B cell (primary cell): ENCODE measurements around the gene HSD17B1. TPM values are rescaled to one million over a fixed set of nuclear protein-coding genes. Genes with fewer than 3 reads are reported as not detected.
A peak's percentile ranks its signal among the peaks of the same experiment; 100 is the strongest.

Experiments
- ATAC-seq: fragments of 200-7000 bp; cut with Tn5 transposase; one replicate; pipeline ENCODE4 v1.10.0; 2021; ENCODE audit warnings: low read depth, mild to moderate bottlenecking, moderate number of reproducible peaks, moderate library complexity
- CTCF ChIA-PET: fragments of 350-600 bp; sonication (Branson Sonifier 250); formaldehyde crosslinking; loops from one replicate; lab custom pipeline; 2021; ENCODE audit warnings: antibody characterized with exemption, inconsistent platforms; lab: Charles Lee
- POLR2A ChIA-PET: fragments of 350-600 bp; sonication (Branson Sonifier 250); formaldehyde crosslinking; loops from one replicate; lab custom pipeline; 2021; ENCODE audit warnings: antibody characterized with exemption; lab: Charles Lee
- DNase-seq: peaks from one replicate; pipeline ENCODE4 v3.0.0; 2013
- H2AFZ ChIP-seq: 2 replicates; pipeline ENCODE4 v1.6.1; 2012; ENCODE audit warnings: mild to moderate bottlenecking, low read depth, low read length; ENCODE audit not compliant: insufficient read depth, poor library complexity, severe bottlenecking
- H3K27ac ChIP-seq, 2 donors: 1 replicate in 1 of 2; 2 replicates in 1 of 2; pipeline ENCODE4 v1.5.1; 2012 to 2013; ENCODE audit warnings: low read length in 2 of 2, mild to moderate bottlenecking in 2 of 2, moderate library complexity in 1 of 2
- H3K27me3 ChIP-seq, 4 experiments: fragments of 200-600 bp in 1 of 4; sonication (generic) in 1 of 4; replicated peaks in 1 of 4; 1 replicate in 2 of 4; 2 replicates in 2 of 4; pipeline versions ENCODE4 v1.6.1 to v1.7.0; 2013 to 2016; ENCODE audit warnings: low read length in 3 of 4, mild to moderate bottlenecking in 2 of 4, mixed read lengths in 1 of 4, moderate library complexity in 1 of 4; ENCODE audit not compliant: insufficient read depth in 4 of 4, control insufficient read depth in 3 of 4; ENCODE audit errors: control extremely low read depth in 1 of 4
- H3K36me3 ChIP-seq, 2 experiments: replicated peaks in 1 of 2; 1 replicate in 1 of 2; 2 replicates in 1 of 2; pipeline versions ENCODE4 v1.6.1 to v1.7.1; 2013; ENCODE audit warnings: low read length in 1 of 2; ENCODE audit not compliant: insufficient read depth in 2 of 2, control insufficient read depth in 1 of 2; ENCODE audit errors: control extremely low read depth in 1 of 2, extremely low read depth in 1 of 2
- H3K4me1 ChIP-seq, 2 donors: fragments of 200-600 bp in 1 of 2; sonication (generic) in 1 of 2; 1 replicate in 1 of 2; 2 replicates in 1 of 2; pipeline versions ENCODE4 v1.5.1 to v1.6.1; 2013 to 2017; ENCODE audit warnings: low read length in 2 of 2; ENCODE audit not compliant: control insufficient read depth in 2 of 2, insufficient read depth in 2 of 2
- H3K4me2 ChIP-seq: replicated peaks from 2 replicates; pipeline ENCODE3; 2012; ENCODE audit warnings: mild to moderate bottlenecking, low read depth, low read length; ENCODE audit not compliant: poor library complexity, severe bottlenecking
- H3K4me3 ChIP-seq, 5 experiments: fragments of 200-600 bp in 1 of 5; sonication (generic) in 1 of 5; 1 replicate in 3 of 5; 2 replicates in 2 of 5; pipeline versions ENCODE4 v1.5.1 to v1.7.0; 2011 to 2016; ENCODE audit warnings: low read length in 4 of 5, mild to moderate bottlenecking in 4 of 5, low read depth in 2 of 5, control low read depth in 1 of 5, moderate library complexity in 1 of 5; ENCODE audit not compliant: insufficient read depth in 1 of 5; ENCODE audit errors: control extremely low read depth in 1 of 5, extremely low read depth in 1 of 5
- H3K79me2 ChIP-seq: fragments of 200-600 bp; sonication (generic); one replicate; pipeline ENCODE4 v1.6.0; 2016; ENCODE audit warnings: low read length; ENCODE audit not compliant: control insufficient read depth, insufficient read depth
- H3K9ac ChIP-seq: fragments of 200-600 bp; sonication (generic); 2 replicates; pipeline ENCODE4 v1.6.1; 2017; ENCODE audit warnings: mild to moderate bottlenecking, low read length, moderate library complexity
- H3K9me3 ChIP-seq, 3 donors: one replicate each; pipeline versions ENCODE4 v1.6.1 to v1.7.1; 2013; ENCODE audit warnings: low read length in 2 of 3; ENCODE audit not compliant: control insufficient read depth in 2 of 3, insufficient read depth in 1 of 3; ENCODE audit errors: control extremely low read depth in 1 of 3
- H4K20me1 ChIP-seq: 2 replicates; pipeline ENCODE4 v1.6.0; 2012; ENCODE audit warnings: mild to moderate bottlenecking, low read length; ENCODE audit not compliant: insufficient read depth, control insufficient read depth, poor library complexity, severe bottlenecking
- H3K27ac Mint-ChIP-seq: one replicate; pipeline ENCODE4 v1.8.0; 2021; ENCODE audit warnings: mixed read lengths
- H3K27me3 Mint-ChIP-seq: one replicate; pipeline ENCODE4 v1.8.0; 2021; ENCODE audit warnings: mixed read lengths
- H3K4me1 Mint-ChIP-seq: one replicate; pipeline ENCODE4 v1.8.0; 2021; ENCODE audit warnings: mixed read lengths
- H3K4me3 Mint-ChIP-seq: one replicate; pipeline ENCODE4 v1.8.0; 2021; ENCODE audit warnings: mixed read lengths
- H3K9me3 Mint-ChIP-seq: one replicate; pipeline ENCODE4 v1.8.0; 2022; ENCODE audit warnings: mixed read lengths; ENCODE audit not compliant: insufficient read depth
- EZH2 ChIP-seq: IDR thresholded peaks from 2 replicates; pipeline ENCODE4 v1.6.1; 2012; ENCODE audit warnings: borderline replicate concordance, low read depth, mild to moderate bottlenecking, moderate library complexity, low read length; ENCODE audit not compliant: insufficient read depth, poor library complexity, severe bottlenecking
- WGBS: methylation state at CpG from one replicate; pipeline ENCODE4 v1.1.5; 2013; ENCODE audit warnings: missing lambda C conversion rate; ENCODE audit not compliant: insufficient coverage; 5-methylcytosine and 5-hydroxymethylcytosine counted together
- intact Hi-C: fragments of 100-400 bp; cut with micrococcal nuclease; formaldehyde crosslinking; loops from one replicate; pipeline ENCODE4 v1.10.0; 2022
- polyA plus RNA-seq: library from polyadenylated mRNA; depleted of rRNA; stranded (reverse); fragments of >200 nt; gene quantifications from 2 replicates; pipeline ENCODE4 v1.2.3, GENCODE V29; 2012
- total RNA-seq, 2 donors: library from RNA; stranded (reverse); fragments of 120-200 nt in 1 of 2; gene quantifications; 1 replicate in 1 of 2; 2 replicates in 1 of 2; pipeline versions ENCODE4 v1.2.3 to v1.2.4, GENCODE V29; 2013 to 2022
- TF ChIP-seq, protein P1 (sequence below): fragments of 200-600 bp; IDR thresholded peaks from one replicate; pipeline ENCODE4 v1.8.0; 2022; ENCODE audit warnings: antibody characterized with exemption, mild to moderate bottlenecking

Gene HSD17B1
- total and polyA plus RNA-seq, 2 donors (not counting 1 experiment from before 2014, with no cell fraction given): 1.3 to 3.3 TPM

- no peak overlapping the region for H3K9ac ChIP-seq
- H3K4me2 ChIP-seq: no peak overlapping the region
- no peak overlapping the region for H3K4me3 ChIP-seq
- Mint-ChIP-seq H3K4me3 (no peak overlapping the region), H3K27ac (no peak overlapping the region), H3K27me3 (no peaks in the 10 kb centered on the region), H3K9me3 (no peaks in the 10 kb centered on the region), H3K4me1 (peaks cover 12% of the 10 kb centered on the region)
- CTCF ChIA-PET: interaction anchor here (1.0 kb wide), 1 partner anchor 16 kb away, joined by 3 read pairs; no protein-coding TSS in a partner anchor
- no peak overlapping the region for H3K27ac ChIP-seq
- peaks cover 86% of the 10 kb centered on the region for H4K20me1 ChIP-seq
- H3K4me1 ChIP-seq: no peaks in the 10 kb centered on the region
- ATAC-seq (no peak), DNase-seq (no peak)
- POLR2A ChIA-PET: interaction anchor here (0.7 kb wide), 1 partner anchor 221 kb away, joined by 3 read pairs; no protein-coding TSS in a partner anchor
- H3K27me3 ChIP-seq: no peaks in the 10 kb centered on the region
- peaks cover 1 to 42% of the 10 kb centered on the region in 2 experiments for H3K36me3 ChIP-seq
- no peak overlapping the region for H2AFZ ChIP-seq
- TF ChIP-seq, protein P1, sequence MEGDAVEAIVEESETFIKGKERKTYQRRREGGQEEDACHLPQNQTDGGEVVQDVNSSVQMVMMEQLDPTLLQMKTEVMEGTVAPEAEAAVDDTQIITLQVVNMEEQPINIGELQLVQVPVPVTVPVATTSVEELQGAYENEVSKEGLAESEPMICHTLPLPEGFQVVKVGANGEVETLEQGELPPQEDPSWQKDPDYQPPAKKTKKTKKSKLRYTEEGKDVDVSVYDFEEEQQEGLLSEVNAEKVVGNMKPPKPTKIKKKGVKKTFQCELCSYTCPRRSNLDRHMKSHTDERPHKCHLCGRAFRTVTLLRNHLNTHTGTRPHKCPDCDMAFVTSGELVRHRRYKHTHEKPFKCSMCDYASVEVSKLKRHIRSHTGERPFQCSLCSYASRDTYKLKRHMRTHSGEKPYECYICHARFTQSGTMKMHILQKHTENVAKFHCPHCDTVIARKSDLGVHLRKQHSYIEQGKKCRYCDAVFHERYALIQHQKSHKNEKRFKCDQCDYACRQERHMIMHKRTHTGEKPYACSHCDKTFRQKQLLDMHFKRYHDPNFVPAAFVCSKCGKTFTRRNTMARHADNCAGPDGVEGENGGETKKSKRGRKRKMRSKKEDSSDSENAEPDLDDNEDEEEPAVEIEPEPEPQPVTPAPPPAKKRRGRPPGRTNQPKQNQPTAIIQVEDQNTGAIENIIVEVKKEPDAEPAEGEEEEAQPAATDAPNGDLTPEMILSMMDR: no peak
- no peak for TF ChIP-seq EZH2
- WGBS: no CpG with 5 or more reads among the region's 3 CpGs
- intact Hi-C loops: no loop called here
- no peaks in the 10 kb centered on the region for H3K9me3 ChIP-seq
- H3K79me2 ChIP-seq: peaks cover 94% of the 10 kb centered on the region
Measured at GRCh38 chr17:42596386-42596785, 43.7 kb downstream of the HSD17B1 start.

DNA sequence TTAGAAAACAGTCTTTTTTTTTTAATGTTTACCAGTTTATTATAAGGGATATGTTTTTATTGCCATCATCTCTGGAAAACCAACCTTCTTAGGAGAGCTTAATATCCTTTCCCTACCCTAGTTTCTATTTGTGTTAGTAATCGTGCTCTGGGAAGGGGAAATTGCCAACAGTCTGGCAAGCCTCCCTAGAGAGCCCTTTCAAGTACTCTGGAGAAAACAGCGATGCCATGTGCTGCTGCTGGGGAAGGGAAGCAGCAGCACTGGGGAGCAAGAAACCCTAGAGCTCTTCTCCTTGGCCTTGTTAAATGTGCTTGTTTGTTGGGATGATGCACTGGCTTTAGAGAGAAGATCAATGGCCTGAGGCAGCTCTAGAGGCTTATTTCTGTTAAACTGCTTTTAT is 46.2 kb downstream of the HSD17B1 start:
- no peaks in the 10 kb centered on the region for H3K9me3 ChIP-seq
- TF ChIP-seq, protein P1: no peak
- no peak for TF ChIP-seq EZH2
- 18% methylated on average over 2 of the region's 2 CpGs for WGBS
- no peak overlapping the region for H3K4me2 ChIP-seq
- Mint-ChIP-seq H3K4me1 (peaks cover 25% of the 10 kb centered on the region), H3K4me3 (no peak overlapping the region), H3K27me3 (no peaks in the 10 kb centered on the region), H3K9me3 (no peaks in the 10 kb centered on the region), H3K27ac (peak overlapping the region; percentile 10)
- H3K4me3 ChIP-seq: no peak overlapping the region
- DNase-seq (no peak), ATAC-seq (no peak)
- intact Hi-C loops: no loop called here
- peaks cover 94% of the 10 kb centered on the region for H3K79me2 ChIP-seq
- H3K4me1 ChIP-seq: peaks cover 13% of the 10 kb centered on the region in 2 donors
- H3K9ac ChIP-seq: no peak overlapping the region
- H3K36me3 ChIP-seq: peaks cover 0 to 39% of the 10 kb centered on the region in 2 experiments
- ChIA-PET POLR2A (no interaction called here), CTCF (interaction anchor here (0.6 to 1.8 kb wide), 3 partner anchors 17 to 120 kb away, joined by 3 to 8 read pairs (median 4); no protein-coding TSS in a partner anchor)
- H3K27me3 ChIP-seq: no peaks in the 10 kb centered on the region
- peaks cover 83% of the 10 kb centered on the region for H4K20me1 ChIP-seq
- no peak overlapping the region for H2AFZ ChIP-seq
- no peak overlapping the region for H3K27ac ChIP-seq
